Caco-2 (cell line): ENCODE results near the gene RNASEH2A. TPM values are rescaled to one million over a fixed set of nuclear protein-coding genes. Genes with fewer than 3 reads are reported as not detected.
"Not testable (repeated sequence)": the region's sequence is repeated elsewhere in the genome, so short reads cannot be mapped to it uniquely, and the experiment has no call there.

Source experiments
- BruUV-seq: library from RNA; stranded (reverse); fragments of 400-500 nt; replicated peaks from 2 replicates; lab custom pipeline; 2021; lab: Mats Ljungman, UMichigan
- CTCF ChIA-PET: fragments of 300-600 bp; sonication (Branson Sonifier 250); formaldehyde crosslinking; loops from one replicate; lab custom pipeline; 2022; ENCODE audit warnings: antibody characterized with exemption; lab: Charles Lee
- POLR2A ChIA-PET: fragments of 300-600 bp; sonication (Branson Sonifier 250); formaldehyde crosslinking; loops from one replicate; lab custom pipeline; 2022; ENCODE audit warnings: antibody characterized with exemption; lab: Charles Lee
- DNase-seq, 2 experiments: peaks; one replicate each; pipeline versions ENCODE4 v3.0.0 to v3.0.0-alpha.2; 2020 to 2022
- H3K27me3 ChIP-seq: replicated peaks from 2 replicates; pipeline ENCODE4 v1.6.0; 2011; ENCODE audit warnings: low read length; ENCODE audit not compliant: control insufficient read depth, insufficient read depth
- H3K36me3 ChIP-seq: 2 replicates; pipeline ENCODE4 v1.5.1; 2011; ENCODE audit warnings: low read length; ENCODE audit not compliant: control insufficient read depth, insufficient read depth
- H3K4me1 ChIP-seq: fragments of 250-450 bp; sonication (Bioruptor Pico); 2 replicates; pipeline ENCODE4 v1.5.1; 2020; ENCODE audit warnings: mild to moderate bottlenecking
- H3K4me3 ChIP-seq: 2 replicates; pipeline ENCODE4 v1.5.1; 2011; ENCODE audit warnings: low read depth, mild to moderate bottlenecking, control low read depth, low read length
- H3K9me3 ChIP-seq: fragments of 250-450 bp; sonication (Bioruptor Pico); 2 replicates; pipeline ENCODE4 v1.5.1; 2020; ENCODE audit warnings: mild to moderate bottlenecking, moderate library complexity
- H3K27ac Mint-ChIP-seq: one replicate; pipeline ENCODE4 v1.8.0; 2022; ENCODE audit warnings: mixed read lengths; ENCODE audit not compliant: unreplicated experiment
- H3K27me3 Mint-ChIP-seq: one replicate; pipeline ENCODE4 v1.8.0; 2022; ENCODE audit warnings: mixed read lengths; ENCODE audit not compliant: insufficient read depth, unreplicated experiment
- H3K36me3 Mint-ChIP-seq: one replicate; pipeline ENCODE4 v1.8.0; 2022; ENCODE audit warnings: mild to moderate bottlenecking, mixed read lengths; ENCODE audit not compliant: insufficient read depth, unreplicated experiment
- H3K4me1 Mint-ChIP-seq: one replicate; pipeline ENCODE4 v1.8.0; 2022; ENCODE audit warnings: low read depth, mixed read lengths; ENCODE audit not compliant: unreplicated experiment
- H3K4me3 Mint-ChIP-seq: one replicate; pipeline ENCODE4 v1.8.0; 2022; ENCODE audit warnings: mild to moderate bottlenecking, moderate library complexity, mixed read lengths; ENCODE audit not compliant: unreplicated experiment
- H3K9me3 Mint-ChIP-seq: one replicate; pipeline ENCODE4 v1.8.0; 2022; ENCODE audit warnings: mixed read lengths; ENCODE audit not compliant: unreplicated experiment
- CTCF ChIP-seq, 2 experiments: fragments of 200-600 bp in 1 of 2; IDR thresholded peaks; 1 replicate in 1 of 2; 2 replicates in 1 of 2; pipeline versions ENCODE4 v1.5.1 to v1.8.0; 2011 to 2022; ENCODE audit warnings: antibody characterized with exemption in 1 of 2, control low read depth in 1 of 2, inconsistent platforms in 1 of 2, low read depth in 1 of 2, low read length in 1 of 2, mild to moderate bottlenecking in 1 of 2, moderate library complexity in 1 of 2; ENCODE audit not compliant: insufficient read depth in 1 of 2, severe bottlenecking in 1 of 2, unreplicated experiment in 1 of 2
- intact Hi-C: fragments of 100-400 bp; cut with micrococcal nuclease; formaldehyde crosslinking; loops from one replicate; pipeline ENCODE4 v1.10.0; 2022; ENCODE audit not compliant: unreplicated experiment
- total RNA-seq: library from RNA; stranded (reverse); gene quantifications from 2 replicates; pipeline ENCODE4 v1.2.3, GENCODE V29; 2022

Gene RNASEH2A
- total RNA-seq, 1 experiment from 2014 or later, result 37.6 TPM

GRCh38 chr19:12804051-12804450 is 2.3 kb upstream of the RNASEH2A start:
- peaks cover 18% of the 10 kb centered on the region for H3K36me3 Mint-ChIP-seq
- Histone ChIP-seq H3K9me3 (no peaks in the 10 kb centered on the region), H3K27me3 (no peaks in the 10 kb centered on the region), H3K4me1 (peaks cover 8% of the 10 kb centered on the region; the same call in 1 of the 2 replicates), H3K36me3 (no peaks in the 10 kb centered on the region; the same call in none of the 2 replicates), H3K4me3 (no peak overlapping the region)
- no peaks in the 10 kb centered on the region for H3K27me3 Mint-ChIP-seq
- peaks cover 7% of the 10 kb centered on the region for H3K4me1 Mint-ChIP-seq
- TF ChIP-seq CTCF (IDR thresholded peaks at IDR 0.05; ENCODE audit: insufficient read depth in 1 of 2, low read depth in 1 of 2, low read length in 1 of 2, severe bottlenecking in 1 of 2, unreplicated experiment in 1 of 2), result no peak
- no peak overlapping the region for H3K27ac Mint-ChIP-seq
- BruUV-seq, result no TSS peak
- intact Hi-C loops, result loop anchor here (5.0 kb wide), 1 partner anchor 33 kb away; the partner anchor contains the start of gene MAST1
- CTCF ChIA-PET, result no interaction called here
- POLR2A ChIA-PET, result interaction anchor here (0.8 kb wide), 1 partner anchor 11 kb away, joined by 3 read pairs; no protein-coding TSS in a partner anchor
- H3K4me3 Mint-ChIP-seq, result no peak overlapping the region
- no peak for DNase-seq
- H3K9me3 Mint-ChIP-seq, result no peaks in the 10 kb centered on the region

DNA sequence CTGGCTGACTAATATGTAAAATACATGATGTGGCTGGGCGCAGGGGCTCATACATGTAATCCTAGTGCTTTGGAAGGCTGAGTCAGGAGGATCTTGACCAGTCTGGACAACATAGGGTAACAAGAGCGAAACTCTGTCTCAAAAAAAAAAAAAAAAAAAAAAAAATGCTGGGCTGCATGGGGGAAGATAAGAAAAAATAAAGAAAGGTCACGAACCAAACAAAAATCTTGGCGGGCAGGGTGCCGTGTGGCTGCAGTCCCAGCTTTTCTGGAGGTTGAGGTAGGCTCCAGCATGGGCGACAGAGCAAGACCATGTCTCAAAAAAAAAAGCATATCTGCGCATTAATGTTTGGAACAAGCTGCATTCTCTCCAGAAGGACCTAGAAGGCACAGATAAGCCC is 8.7 kb downstream of the RNASEH2A start:
- POLR2A ChIA-PET, result interaction anchor here (0.5 to 0.6 kb wide), 2 partner anchors 40 to 1690 kb away, joined by 4 to 5 read pairs; no protein-coding TSS in a partner anchor

DNA sequence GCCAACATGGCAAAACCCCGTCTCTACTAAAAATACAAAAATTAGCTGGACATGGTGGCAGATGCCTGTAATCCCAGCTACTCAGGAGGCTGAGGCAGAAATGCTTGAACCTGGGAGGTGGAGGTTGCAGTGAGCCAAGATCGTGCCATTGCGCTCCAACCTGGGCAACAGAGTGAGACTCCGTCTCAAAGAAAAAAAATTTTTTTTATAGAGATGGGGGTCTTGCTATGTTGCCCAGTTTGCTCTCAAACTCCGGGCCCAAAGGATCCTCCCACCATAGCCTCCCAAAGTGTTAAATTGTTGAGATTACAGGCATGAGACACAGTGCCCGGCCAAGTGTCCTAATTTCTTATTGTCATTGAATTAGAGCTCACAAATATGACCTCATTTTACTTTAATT is 10.8 kb downstream of the RNASEH2A start:
- H3K4me1 Mint-ChIP-seq, H3K4me1 ChIP-seq, H3K27me3 Mint-ChIP-seq, H3K27me3 ChIP-seq, H3K4me3 Mint-ChIP-seq, H3K9me3 Mint-ChIP-seq, POLR2A ChIA-PET, DNase-seq, H3K27ac Mint-ChIP-seq, H3K4me3 ChIP-seq, H3K9me3 ChIP-seq, H3K36me3 ChIP-seq, intact Hi-C loops, BruUV-seq, H3K36me3 Mint-ChIP-seq: not testable (repeated sequence)
- CTCF ChIA-PET, result interaction anchor here (0.6 kb wide), 1 partner anchor 26 kb away, joined by 3 read pairs; the partner anchor contains the start of gene JUNB

More for the DNA sequence above, 8.7 kb downstream of the RNASEH2A start:
- Mint-ChIP-seq H3K4me1 (no peaks in the 10 kb centered on the region), H3K27ac (no peak overlapping the region), H3K36me3 (no peaks in the 10 kb centered on the region), H3K9me3 (no peaks in the 10 kb centered on the region), H3K27me3 (no peaks in the 10 kb centered on the region), H3K4me3 (no peak overlapping the region)
- no peak for DNase-seq
- intact Hi-C loops, result no loop called here
- no TSS peak for BruUV-seq
- Histone ChIP-seq H3K27me3 (no peaks in the 10 kb centered on the region), H3K4me1 (no peaks in the 10 kb centered on the region), H3K36me3 (no peaks in the 10 kb centered on the region; the same call in 1 of the 2 replicates), H3K9me3 (no peaks in the 10 kb centered on the region), H3K4me3 (no peak overlapping the region)
- no peak for TF ChIP-seq CTCF (IDR thresholded peaks at IDR 0.05; ENCODE audit: insufficient read depth in 1 of 2, low read depth in 1 of 2, low read length in 1 of 2, severe bottlenecking in 1 of 2, unreplicated experiment in 1 of 2)
- CTCF ChIA-PET, result interaction anchor here (0.6 to 0.7 kb wide), 2 partner anchors 552 to 1119 kb away, joined by 3 to 5 read pairs; no protein-coding TSS in a partner anchor

- H3K27ac Mint-ChIP-seq, intact Hi-C loops, H3K4me1 Mint-ChIP-seq, H3K36me3 ChIP-seq, H3K4me3 Mint-ChIP-seq, POLR2A ChIA-PET, H3K4me1 ChIP-seq, H3K4me3 ChIP-seq, H3K36me3 Mint-ChIP-seq, BruUV-seq, CTCF ChIA-PET, H3K27me3 Mint-ChIP-seq, H3K9me3 Mint-ChIP-seq, H3K27me3 ChIP-seq, DNase-seq, H3K9me3 ChIP-seq: not testable (repeated sequence)
These were observed 11.4 kb downstream of the RNASEH2A start for GRCh38 chr19:12817810-12818209.
